GM18909 (cell line): Measurements from ENCODE around the gene NT5C1A.

ENCODE experiments used
- ATAC-seq: cut with Tn5 transposase; IDR thresholded peaks from one replicate; pipeline ENCODE4 v1.9.1; 2021; ENCODE audit warnings: mild to moderate bottlenecking; ENCODE audit not compliant: unreplicated experiment, poor library complexity

NT5C1A gene

GRCh38 chr1:39642796-39643195 is 29.1 kb downstream of the NT5C1A start:
- ATAC-seq = no peak

GRCh38 chr1:39640861-39641260 is 31.0 kb downstream of the NT5C1A start:
- no peak for ATAC-seq

- ATAC-seq = no peak
Measured at GRCh38 chr1:39639305-39640130, 32.4 kb downstream of the NT5C1A start, which contains the start of gene HEYL. TSS of gene HEYL (minus strand) at chr1:39639643. CDS start at chr1:39639625, 18 bp downstream.

- no peak for ATAC-seq
Measured at GRCh38 chr1:39638965-39639304, 33.0 kb downstream of the NT5C1A start.

GRCh38 chr1:39637361-39637760 is 34.5 kb downstream of the NT5C1A start:
- no peak for ATAC-seq

GRCh38 chr1:39635871-39636210 is 36.1 kb downstream of the NT5C1A start:
- no peak for ATAC-seq

- no peak for ATAC-seq
Measured at GRCh38 chr1:39635205-39635870, 36.6 kb downstream of the NT5C1A start.

GRCh38 chr1:39633422-39633821 is 38.5 kb downstream of the NT5C1A start:
- no peak for ATAC-seq

- no peak for ATAC-seq
Measured at GRCh38 chr1:39632682-39633417, 39.1 kb downstream of the NT5C1A start.

- ATAC-seq = no peak
Measured at GRCh38 chr1:39632323-39632681, 39.6 kb downstream of the NT5C1A start.

- ATAC-seq = no peak
Measured at GRCh38 chr1:39631361-39632322, 40.3 kb downstream of the NT5C1A start.

GRCh38 chr1:39628807-39629350 is 43.0 kb downstream of the NT5C1A start:
- ATAC-seq = no peak

GRCh38 chr1:39626646-39627045 is 45.3 kb downstream of the NT5C1A start:
- ATAC-seq = no peak

GRCh38 chr1:39625462-39626273 is 46.2 kb downstream of the NT5C1A start:
- no peak for ATAC-seq

GRCh38 chr1:39625009-39625408 is 46.9 kb downstream of the NT5C1A start:
- ATAC-seq = no peak

- ATAC-seq = no peak
Measured at GRCh38 chr1:39623053-39623452, 48.9 kb downstream of the NT5C1A start.

- no peak for ATAC-seq
Measured at GRCh38 chr1:39622427-39622826, 49.5 kb downstream of the NT5C1A start.

- no peak for ATAC-seq
Measured at GRCh38 chr1:39620659-39621165, 51.2 kb downstream of the NT5C1A start.

GRCh38 chr1:39617488-39618049 is 54.3 kb downstream of the NT5C1A start:
- ATAC-seq = no peak
